GM15510 (cell line): ENCODE data around the gene ACTN1.

Source experiments
- POLR2A ChIP-seq: IDR thresholded peaks from 3 replicates; pipeline ENCODE4 v1.6.1; 2011; ENCODE audit warnings: borderline replicate concordance; ENCODE audit not compliant: insufficient read length; ENCODE audit errors: extremely low read depth

Gene ACTN1

GRCh38 chr14:68967459-68967940 is 11.6 kb downstream of the ACTN1 start:
- TF ChIP-seq POLR2A = no peak

- no peak for TF ChIP-seq POLR2A
Measured at GRCh38 chr14:68966872-68967301, 12.2 kb downstream of the ACTN1 start.

DNA sequence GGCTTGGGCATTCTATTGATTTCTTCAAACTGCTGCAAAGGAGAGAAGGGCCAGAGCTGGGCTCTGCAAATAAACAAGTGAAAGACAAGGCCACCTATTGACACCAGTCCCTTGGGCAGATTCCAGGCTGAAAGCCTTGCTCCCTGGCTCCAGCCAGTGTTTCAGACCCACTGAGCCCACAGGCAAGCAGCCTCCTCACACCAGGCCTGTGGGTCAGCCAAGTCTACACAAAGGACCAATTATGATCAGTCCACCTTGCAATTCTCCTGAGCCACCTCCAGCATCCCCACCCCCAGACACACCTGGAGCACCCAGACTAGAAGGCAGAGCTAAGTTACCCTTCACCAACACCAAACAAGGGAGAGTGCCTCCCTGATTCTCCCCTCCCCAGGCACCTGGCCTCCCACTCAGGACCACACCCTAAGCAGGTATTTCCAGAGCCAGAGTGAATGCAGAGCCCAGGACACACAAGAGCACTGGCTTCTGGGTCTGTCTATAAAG is 13.8 kb downstream of the ACTN1 start:
- no peak for TF ChIP-seq POLR2A

DNA sequence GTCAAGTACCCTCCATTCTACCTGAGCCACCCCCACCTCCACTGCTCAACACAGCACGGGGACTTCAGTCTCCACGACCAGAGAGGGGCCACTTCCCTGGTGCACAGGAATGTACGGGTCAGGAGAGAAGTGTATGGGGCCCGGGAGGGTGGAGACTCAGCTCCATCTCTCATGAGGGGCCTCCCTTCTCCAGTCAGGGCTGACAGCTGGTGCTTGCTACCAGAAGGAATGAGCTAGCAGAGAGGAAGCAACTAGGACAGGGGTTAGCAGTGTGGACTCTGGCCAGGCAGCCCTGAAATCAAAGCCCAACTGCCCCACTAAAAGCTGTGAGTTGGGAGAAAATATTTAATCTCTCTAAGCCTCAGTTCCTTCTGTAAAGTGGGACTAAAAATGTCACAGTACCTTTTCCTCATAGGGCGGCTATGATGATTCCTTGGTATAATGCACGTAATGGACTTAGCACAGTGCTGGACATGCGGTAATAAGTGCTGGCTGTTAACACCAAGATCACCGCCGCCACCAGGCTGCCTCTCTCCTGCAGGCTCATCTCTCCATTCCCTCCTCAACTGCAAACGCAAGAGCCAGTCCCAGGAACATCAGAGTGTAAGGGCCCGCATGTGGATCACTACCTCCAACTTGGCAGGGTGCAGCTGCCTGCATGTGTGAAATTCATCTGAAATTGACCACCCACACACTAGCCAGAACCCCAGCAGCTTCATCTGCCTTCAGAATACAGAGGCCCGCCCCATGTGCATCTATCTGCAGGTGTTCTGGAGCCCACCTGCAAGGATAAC is 14.6 kb downstream of the ACTN1 start:
- no peak for TF ChIP-seq POLR2A

DNA sequence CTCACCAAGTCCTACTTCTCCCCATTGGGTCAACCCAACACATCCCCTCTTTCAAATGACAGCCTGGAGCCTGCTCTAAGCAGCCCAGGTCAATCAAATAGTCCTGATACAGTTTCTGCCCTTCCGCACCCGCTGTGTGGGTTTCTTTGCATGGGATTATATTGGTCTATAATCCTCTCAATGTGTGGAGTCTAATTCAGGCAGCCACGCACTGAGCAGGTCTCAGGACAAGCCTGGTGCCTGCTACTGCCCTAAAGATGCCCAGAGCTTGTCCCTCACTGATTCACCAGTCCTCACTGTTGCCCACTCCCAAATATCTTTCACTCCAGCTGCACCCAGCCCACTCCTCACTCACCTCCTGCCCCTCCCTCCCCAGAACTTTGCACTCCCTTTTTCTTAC is 16.4 kb downstream of the ACTN1 start:
- no peak for TF ChIP-seq POLR2A

- TF ChIP-seq POLR2A = no peak
Measured at GRCh38 chr14:68961781-68962584, 17.1 kb downstream of the ACTN1 start.

DNA sequence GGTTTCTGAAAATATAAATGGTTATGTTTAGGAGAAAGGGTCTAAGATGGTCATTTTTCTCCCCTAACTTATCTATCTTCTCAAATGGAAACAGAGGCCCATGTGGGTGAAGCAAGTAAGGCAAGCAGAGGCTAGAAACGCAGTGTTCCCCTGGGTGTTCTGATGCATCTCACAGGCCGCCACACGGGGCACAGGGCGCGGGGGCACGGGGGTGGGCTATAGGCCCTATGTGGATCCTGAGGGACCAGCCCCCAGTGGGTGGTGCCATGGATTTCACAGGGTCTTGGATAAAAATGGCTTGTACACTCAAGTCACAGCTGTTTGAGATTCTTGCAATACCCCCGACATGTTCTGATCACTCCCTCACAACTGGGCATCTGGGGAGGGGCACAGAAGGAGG is 17.7 kb downstream of the ACTN1 start:
- TF ChIP-seq POLR2A = no peak

GRCh38 chr14:68960123-68960522 is 19.0 kb downstream of the ACTN1 start:
- no peak for TF ChIP-seq POLR2A

GRCh38 chr14:68959035-68959434 is 20.1 kb downstream of the ACTN1 start:
- TF ChIP-seq POLR2A = no peak

DNA sequence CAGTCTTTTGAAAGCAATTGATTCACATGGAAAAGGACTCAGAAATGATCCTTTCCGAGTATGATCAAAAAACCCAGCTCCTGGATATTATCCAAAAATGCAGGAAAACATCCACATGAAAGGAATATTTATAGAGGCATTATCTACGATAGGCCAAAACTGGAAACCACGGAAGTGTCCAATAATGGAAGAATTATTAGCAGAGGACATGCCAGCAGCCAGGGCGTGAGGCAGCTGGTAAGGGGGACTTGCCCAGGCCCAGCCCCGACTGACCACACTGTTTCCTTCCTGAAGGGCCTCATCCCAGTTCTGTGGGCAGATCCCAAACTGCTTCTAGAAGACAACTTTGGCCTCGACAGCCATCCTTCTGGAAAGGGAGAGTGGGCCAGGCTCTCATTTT is 20.5 kb downstream of the ACTN1 start:
- TF ChIP-seq POLR2A = no peak

- no peak for TF ChIP-seq POLR2A
Measured at GRCh38 chr14:68957775-68958174, 21.3 kb downstream of the ACTN1 start.

DNA sequence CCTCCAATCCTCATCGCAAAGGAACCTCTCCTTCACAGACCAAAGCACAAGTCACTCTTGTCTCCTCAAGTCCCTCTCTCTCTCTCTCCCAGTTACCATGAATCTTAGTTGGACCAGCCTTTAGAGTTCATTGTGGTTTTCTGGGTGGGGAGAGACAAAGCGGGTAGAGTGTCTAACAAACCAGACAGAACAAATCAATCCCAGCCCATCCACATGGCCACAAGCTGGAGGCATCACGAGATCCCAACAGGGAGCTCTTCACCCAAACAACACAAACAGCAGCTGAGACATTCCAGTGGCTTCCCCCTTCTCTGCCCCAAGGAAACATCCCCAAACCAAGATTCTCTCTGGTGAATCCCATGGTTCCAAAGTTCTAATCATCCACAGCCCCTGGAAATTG is 22.4 kb downstream of the ACTN1 start:
- no peak for TF ChIP-seq POLR2A

DNA sequence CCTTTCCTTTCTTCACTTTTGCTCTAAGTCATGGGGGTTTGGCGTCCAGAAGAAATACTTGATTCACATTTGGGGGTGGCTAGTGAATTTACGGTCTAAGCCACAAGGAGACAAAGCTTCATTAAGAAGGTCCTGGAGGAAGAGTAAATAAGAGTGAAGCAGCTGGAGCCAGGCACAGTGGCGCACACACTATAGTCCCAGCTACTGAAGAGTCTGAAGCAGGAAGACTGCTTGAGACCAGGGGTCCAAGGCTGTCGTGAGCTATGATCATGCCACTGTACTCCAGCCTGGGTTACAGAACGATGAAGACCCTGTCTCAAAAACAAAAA is 23.3 kb downstream of the ACTN1 start:
- TF ChIP-seq POLR2A = no peak

DNA sequence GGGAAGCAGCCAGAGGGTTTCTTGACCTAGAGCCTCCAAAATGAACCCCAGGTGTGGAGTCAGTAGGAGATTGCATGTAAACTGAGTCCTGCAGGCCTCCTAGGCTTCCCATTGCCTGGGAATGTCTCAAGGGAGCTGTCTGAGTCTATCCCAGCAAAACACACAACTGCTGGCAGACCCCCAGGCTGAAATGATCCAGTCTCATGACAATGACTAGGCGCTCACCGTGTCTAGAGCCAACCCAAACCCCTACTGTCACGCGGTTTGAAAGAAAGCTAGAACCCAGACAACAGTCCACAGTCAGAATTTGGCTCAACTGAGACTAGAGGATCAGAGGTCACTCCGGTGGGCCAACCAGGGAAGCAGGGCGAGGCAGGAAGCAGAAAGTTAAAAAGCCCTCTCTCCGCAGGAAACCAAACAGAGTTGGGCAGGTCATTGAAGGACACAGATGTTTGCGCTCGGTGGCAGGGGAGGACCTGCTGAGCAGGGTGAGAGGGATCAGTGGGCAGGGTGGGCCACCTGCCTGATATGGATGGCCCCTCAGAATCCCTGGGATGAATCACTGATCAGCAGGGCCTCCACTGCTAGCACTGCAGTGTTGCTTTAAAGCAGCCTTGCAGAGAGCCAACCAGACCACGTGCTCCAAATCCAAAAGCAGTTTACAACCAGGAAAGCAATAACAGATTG is 23.8 kb downstream of the ACTN1 start:
- TF ChIP-seq POLR2A = no peak

- no peak for TF ChIP-seq POLR2A
Measured at GRCh38 chr14:68953196-68953555, 25.9 kb downstream of the ACTN1 start.
